GM21447 (cell line): ENCODE measurements around the gene MCF2L2.
"Not testable (repeated sequence)": the region's sequence is repeated elsewhere in the genome, so short reads cannot be mapped to it uniquely, and the experiment has no call there.

ENCODE experiments used
- ATAC-seq: cut with Tn5 transposase; IDR thresholded peaks from one replicate; pipeline ENCODE4 v1.9.1; 2021; ENCODE audit not compliant: unreplicated experiment

The MCF2L2 gene

GRCh38 chr3:183180110-183180783 lies 248.2 kb downstream of the MCF2L2 start:
- no peak for ATAC-seq

- ATAC-seq: not testable (repeated sequence)
These were observed 248.9 kb downstream of the MCF2L2 start for GRCh38 chr3:183179550-183179908.

- no peak for ATAC-seq
These were observed 249.4 kb downstream of the MCF2L2 start for GRCh38 chr3:183178833-183179549.

GRCh38 chr3:183178512-183178832 lies 249.9 kb downstream of the MCF2L2 start:
- ATAC-seq: no peak

GRCh38 chr3:183172051-183172639 lies 256.3 kb downstream of the MCF2L2 start:
- ATAC-seq: no peak

- not testable (repeated sequence) for ATAC-seq
These were observed 260.4 kb downstream of the MCF2L2 start for GRCh38 chr3:183167975-183168374.

- no peak for ATAC-seq
These were observed 264.9 kb downstream of the MCF2L2 start for GRCh38 chr3:183163563-183163962.

- peak; percentile 72 for ATAC-seq
These were observed 266.7 kb downstream of the MCF2L2 start for GRCh38 chr3:183161552-183162336.

- ATAC-seq: no peak
These were observed 267.8 kb downstream of the MCF2L2 start for GRCh38 chr3:183160616-183161015.

- no peak for ATAC-seq
These were observed 269.1 kb downstream of the MCF2L2 start for GRCh38 chr3:183159333-183159732.

- ATAC-seq: peak; percentile 69
These were observed 269.8 kb downstream of the MCF2L2 start for GRCh38 chr3:183158551-183159006.

- peak; percentile 17 for ATAC-seq
These were observed 270.3 kb downstream of the MCF2L2 start for GRCh38 chr3:183158113-183158512.

GRCh38 chr3:183156266-183156665 lies 272.2 kb downstream of the MCF2L2 start:
- ATAC-seq: no peak

- ATAC-seq: no peak
These were observed 272.9 kb downstream of the MCF2L2 start for GRCh38 chr3:183155499-183155898.

GRCh38 chr3:183153210-183153950 lies 275.0 kb downstream of the MCF2L2 start:
- no peak for ATAC-seq

GRCh38 chr3:183151821-183152351 lies 276.5 kb downstream of the MCF2L2 start:
- no peak for ATAC-seq

GRCh38 chr3:183151086-183151485 lies 277.3 kb downstream of the MCF2L2 start:
- no peak for ATAC-seq

- ATAC-seq: no peak
These were observed 278.3 kb downstream of the MCF2L2 start for GRCh38 chr3:183149915-183150750.

- ATAC-seq: no peak
These were observed 280.4 kb downstream of the MCF2L2 start for GRCh38 chr3:183148056-183148455.

GRCh38 chr3:183144363-183144762 lies 284.1 kb downstream of the MCF2L2 start:
- ATAC-seq: no peak
